ENCODE data around the gene PMFBP1. TPM values are rescaled to one million over a fixed set of nuclear protein-coding genes. Genes with fewer than 3 reads are reported as not detected.

Gene PMFBP1
- total and polyA plus RNA-seq, 10 donors: 0.52 to 17.2 (median 1.1) TPM

- Histone ChIP-seq H3K27ac (no peak overlapping the region), H3K9me3 (no peaks in the 10 kb centered on the region), H3K36me3 (no peaks in the 10 kb centered on the region), H3K27me3 (replicated peaks in 1 of 7) (no peaks in the 10 kb centered on the region), H3K4me1 (no peaks in the 10 kb centered on the region), H3K4me3 (no peak overlapping the region)
- no peak for DNase-seq
- TF ChIP-seq CTCF (IDR thresholded peaks at IDR 0.05 in 8 of 11, conservative IDR thresholded peaks at IDR 0.05 in 3 of 11) (no peak), POLR2A (IDR thresholded peaks at IDR 0.05) (no peak)
- intact Hi-C loops (cut with DNase I; ENCODE audit: low total_unique reads): no loop called here
- 68 to 86% (median 77%) methylated on average over 5 of the region's 5 CpGs for WGBS, 5 donors
Measured at GRCh38 chr16:72164691-72165090, 7.3 kb downstream of the PMFBP1 start.

- no peaks in the 10 kb centered on the region for H3K27me3 ChIP-seq (replicated peaks in 1 of 7)
- no peak overlapping the region for H3K27ac ChIP-seq
- intact Hi-C loops (cut with DNase I; ENCODE audit: low total_unique reads): no loop called here
- no peaks in the 10 kb centered on the region for H3K36me3 ChIP-seq
- H3K4me3 ChIP-seq: no peak overlapping the region
- 71 to 80% (median 75%) methylated on average over 6 of the region's 6 CpGs for WGBS, 5 donors
- no peak for DNase-seq
- H3K4me1 ChIP-seq: no peaks in the 10 kb centered on the region
- no peaks in the 10 kb centered on the region for H3K9me3 ChIP-seq
- TF ChIP-seq CTCF (IDR thresholded peaks at IDR 0.05 in 8 of 11, conservative IDR thresholded peaks at IDR 0.05 in 3 of 11) (no peak), POLR2AphosphoS5 (IDR thresholded peaks at IDR 0.05) (no peak), POLR2A (IDR thresholded peaks at IDR 0.05) (no peak)
Measured at GRCh38 chr16:72162105-72162692, 9.8 kb downstream of the PMFBP1 start.

- WGBS, 5 donors: 62 to 81% (median 73%) methylated on average over 2 of the region's 2 CpGs
- intact Hi-C loops (cut with DNase I; ENCODE audit: low total_unique reads): no loop called here
- H3K9me3 ChIP-seq: no peaks in the 10 kb centered on the region
Measured at GRCh38 chr16:72159801-72160200, 12.2 kb downstream of the PMFBP1 start.

GRCh38 chr16:72159386-72159785, 12.6 kb downstream of the PMFBP1 start:
- intact Hi-C loops (cut with DNase I; ENCODE audit: low total_unique reads): no loop called here
- Histone ChIP-seq H3K27me3 (replicated peaks in 1 of 7) (no peaks in the 10 kb centered on the region), H3K27ac (no peak overlapping the region), H3K4me3 (no peak overlapping the region), H3K36me3 (no peaks in the 10 kb centered on the region), H3K4me1 (no peaks in the 10 kb centered on the region), H3K9me3 (no peaks in the 10 kb centered on the region)
- no peak for TF ChIP-seq POLR2A (IDR thresholded peaks at IDR 0.05)
- TF ChIP-seq POLR2AphosphoS5 (IDR thresholded peaks at IDR 0.05): no peak
- no peak for DNase-seq
- 71 to 83% (median 72%) methylated on average over 2 of the region's 2 CpGs for WGBS, 5 donors

More at GRCh38 chr16:72159801-72160200, 12.2 kb downstream of the PMFBP1 start:
- no peaks in the 10 kb centered on the region for H3K27me3 ChIP-seq (replicated peaks in 1 of 7)
- no peaks in the 10 kb centered on the region for H3K36me3 ChIP-seq
- DNase-seq: no peak
- no peak overlapping the region for H3K4me3 ChIP-seq
- TF ChIP-seq CTCF (IDR thresholded peaks at IDR 0.05 in 8 of 11, conservative IDR thresholded peaks at IDR 0.05 in 3 of 11) (no peak), POLR2AphosphoS5 (IDR thresholded peaks at IDR 0.05) (no peak), POLR2A (IDR thresholded peaks at IDR 0.05) (no peak)
- no peak overlapping the region for H3K27ac ChIP-seq
- no peaks in the 10 kb centered on the region for H3K4me1 ChIP-seq

Data from spleen (tissue), 11 donors.